Vagina (tissue), 2 donors: ENCODE data around the gene ZWILCH. TPM values are rescaled to one million over a fixed set of nuclear protein-coding genes. Genes with fewer than 3 reads are reported as not detected.
"Not testable (repeated sequence)": the region's sequence is repeated elsewhere in the genome, so short reads cannot be mapped to it uniquely, and the experiment has no call there.

Experiments
- DNase-seq, 2 donors: peaks; one replicate each; pipeline ENCODE4 v3.0.0-alpha.2; 2017; ENCODE audit errors: extremely low spot score in 2 of 2
- H3K27ac ChIP-seq: fragments of 200-600 bp; sonication (generic); one replicate; pipeline ENCODE4 v1.5.1; 2019
- H3K27me3 ChIP-seq: fragments of 200-600 bp; sonication (generic); one replicate; pipeline ENCODE4 v1.5.1; 2019
- H3K36me3 ChIP-seq, 2 donors: fragments of 200-600 bp; sonication (generic); one replicate each; pipeline ENCODE4 v1.5.1; 2017 to 2019
- H3K4me1 ChIP-seq: fragments of 200-600 bp; sonication (generic); one replicate; pipeline ENCODE4 v1.5.1; 2019
- H3K4me3 ChIP-seq, 2 donors: fragments of 200-600 bp; sonication (generic); 1 replicate in 1 of 2; 2 replicates in 1 of 2; pipeline ENCODE4 v1.5.1; 2016 to 2019
- H3K9me3 ChIP-seq: fragments of 200-600 bp; sonication (generic); one replicate; pipeline ENCODE4 v1.5.1; 2019
- POLR2A ChIP-seq, 2 donors: fragments of 450-650 bp; IDR thresholded peaks; one replicate each; pipeline ENCODE4 v1.6.1; 2017; ENCODE audit warnings: antibody characterized with exemption in 2 of 2, mild to moderate bottlenecking in 2 of 2, moderate library complexity in 2 of 2
- POLR2AphosphoS5 ChIP-seq, 2 donors: sonication (generic); formaldehyde crosslinking; IDR thresholded peaks; one replicate each; pipeline ENCODE4 v1.9.0; 2017; ENCODE audit warnings: antibody characterized with exemption in 2 of 2, mild to moderate bottlenecking in 2 of 2, low read depth in 1 of 2; ENCODE audit not compliant: insufficient read depth in 1 of 2
- intact Hi-C: fragments of 100-400 bp; cut with DNase I; formaldehyde crosslinking; loops from one replicate; pipeline ENCODE4 v1.15.1; 2023
- total RNA-seq: library from RNA; depleted of rRNA; stranded (reverse); fragments of >200 nt; gene quantifications from one replicate; pipeline ENCODE4 v1.2.3, GENCODE V29; 2016
- TF ChIP-seq, protein P1 (sequence below), 3 experiments: fragments of 450-650 bp in 2 of 3; fragments of 200-600 bp in 1 of 3; sonication (generic) in 1 of 3; IDR thresholded peaks; one replicate each; pipeline ENCODE4 v1.5.1; 2017 to 2019; ENCODE audit warnings: antibody characterized with exemption in 3 of 3, mild to moderate bottlenecking in 2 of 3, moderate library complexity in 2 of 3

Gene ZWILCH
- 2.2 TPM for total RNA-seq

DNA sequence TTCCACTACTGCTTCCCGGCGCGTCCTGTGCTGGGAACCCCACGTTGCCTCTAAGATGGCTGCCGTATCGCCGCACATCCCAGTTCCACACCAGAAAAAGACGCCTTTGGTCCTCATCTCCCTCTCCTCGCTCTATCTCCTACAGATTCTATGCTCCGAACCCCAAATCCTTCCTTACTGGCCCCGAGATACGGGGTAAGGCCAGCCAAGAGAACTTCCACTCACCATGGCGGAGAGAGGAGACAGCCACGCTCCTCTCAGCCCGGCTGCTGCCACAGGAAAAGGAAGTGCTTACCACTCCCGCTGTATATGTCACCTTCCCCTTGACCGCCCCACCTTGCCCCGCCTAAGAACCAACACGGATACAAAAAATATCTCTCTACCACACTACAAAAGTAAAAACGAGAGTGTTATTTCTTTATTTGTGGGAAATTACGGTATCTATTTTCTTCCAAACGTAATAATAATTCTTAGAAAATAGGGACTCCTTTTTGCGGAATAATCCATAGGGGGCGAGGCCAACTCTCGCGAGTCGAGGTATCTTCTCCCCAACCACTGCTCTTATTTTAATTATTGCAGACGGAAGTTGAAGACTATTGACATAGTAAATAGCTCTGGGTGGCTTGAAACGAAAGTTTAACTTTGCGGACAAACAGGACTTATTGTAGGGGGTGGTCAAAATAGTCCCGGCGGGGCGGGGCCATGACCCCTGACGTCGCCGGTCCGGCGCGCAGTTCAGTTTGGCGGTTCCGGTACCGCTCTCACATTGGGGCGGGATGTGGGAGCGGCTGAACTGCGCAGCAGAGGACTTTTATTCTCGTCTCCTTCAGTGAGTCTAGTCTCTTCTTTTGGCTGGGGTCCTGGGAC is at the start of gene ZWILCH, which contains the start of gene RPL4:
Gene ZWILCH (plus strand): TSS at position 764 of the 867 bp plus-strand sequence. CDS start 13 bp downstream, at position 777.
Gene RPL4 (minus strand): TSS at position 293 of the 867 bp plus-strand sequence. CDS start 65 bp downstream, at position 228.
- TF ChIP-seq, protein P1, sequence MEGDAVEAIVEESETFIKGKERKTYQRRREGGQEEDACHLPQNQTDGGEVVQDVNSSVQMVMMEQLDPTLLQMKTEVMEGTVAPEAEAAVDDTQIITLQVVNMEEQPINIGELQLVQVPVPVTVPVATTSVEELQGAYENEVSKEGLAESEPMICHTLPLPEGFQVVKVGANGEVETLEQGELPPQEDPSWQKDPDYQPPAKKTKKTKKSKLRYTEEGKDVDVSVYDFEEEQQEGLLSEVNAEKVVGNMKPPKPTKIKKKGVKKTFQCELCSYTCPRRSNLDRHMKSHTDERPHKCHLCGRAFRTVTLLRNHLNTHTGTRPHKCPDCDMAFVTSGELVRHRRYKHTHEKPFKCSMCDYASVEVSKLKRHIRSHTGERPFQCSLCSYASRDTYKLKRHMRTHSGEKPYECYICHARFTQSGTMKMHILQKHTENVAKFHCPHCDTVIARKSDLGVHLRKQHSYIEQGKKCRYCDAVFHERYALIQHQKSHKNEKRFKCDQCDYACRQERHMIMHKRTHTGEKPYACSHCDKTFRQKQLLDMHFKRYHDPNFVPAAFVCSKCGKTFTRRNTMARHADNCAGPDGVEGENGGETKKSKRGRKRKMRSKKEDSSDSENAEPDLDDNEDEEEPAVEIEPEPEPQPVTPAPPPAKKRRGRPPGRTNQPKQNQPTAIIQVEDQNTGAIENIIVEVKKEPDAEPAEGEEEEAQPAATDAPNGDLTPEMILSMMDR (IDR thresholded peaks at IDR 0.05): peak in 2 of 3 experiments; percentile 8 to 14
- TF ChIP-seq POLR2A (IDR thresholded peaks at IDR 0.05) (peak in 1 of 2 donors; percentile 84), POLR2AphosphoS5 (IDR thresholded peaks at IDR 0.05; ENCODE audit: insufficient read depth in 1 of 2, low read depth in 1 of 2) (peak; percentile 87 to 94)
- intact Hi-C loops: no loop called here
- H3K27me3 ChIP-seq: no peaks in the 10 kb centered on the region
- H3K4me1 ChIP-seq: peaks cover 26% of the 10 kb centered on the region
- H3K9me3 ChIP-seq: no peaks in the 10 kb centered on the region
- no peak for DNase-seq
- peaks cover 0 to 36% of the 10 kb centered on the region in 2 donors for H3K36me3 ChIP-seq
- H3K4me3 ChIP-seq: peak within 1 kb of the TSS; percentile 88 to 95
- H3K27ac ChIP-seq: peak within 1 kb of the TSS; percentile 83

DNA sequence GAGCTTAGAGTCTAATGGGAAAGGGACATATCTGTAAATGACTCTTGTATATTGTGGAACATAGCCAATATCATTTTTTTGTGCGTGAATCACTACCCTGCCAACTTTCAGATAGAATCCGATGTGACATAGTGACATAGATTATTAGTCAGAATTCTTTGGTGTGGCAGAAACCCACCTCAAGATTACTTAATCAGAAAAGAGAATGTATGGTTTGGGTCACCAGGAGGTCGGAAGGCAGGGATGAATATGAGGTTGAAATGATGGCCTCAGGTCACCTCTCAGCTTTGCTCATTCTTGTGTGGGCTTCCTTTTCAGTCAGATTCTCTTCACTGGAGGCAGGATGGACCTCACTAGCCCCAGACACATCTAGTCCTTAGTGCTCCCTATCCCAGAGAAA is 48.9 kb upstream of the ZWILCH start:
- Histone ChIP-seq H3K27ac (no peak overlapping the region), H3K4me3 (no peak overlapping the region), H3K9me3 (no peaks in the 10 kb centered on the region), H3K36me3 (no peaks in the 10 kb centered on the region), H3K4me1 (no peaks in the 10 kb centered on the region), H3K27me3 (no peaks in the 10 kb centered on the region)
- DNase-seq: no peak
- intact Hi-C loops: no loop called here
- no peak for TF ChIP-seq POLR2A (IDR thresholded peaks at IDR 0.05)

DNA sequence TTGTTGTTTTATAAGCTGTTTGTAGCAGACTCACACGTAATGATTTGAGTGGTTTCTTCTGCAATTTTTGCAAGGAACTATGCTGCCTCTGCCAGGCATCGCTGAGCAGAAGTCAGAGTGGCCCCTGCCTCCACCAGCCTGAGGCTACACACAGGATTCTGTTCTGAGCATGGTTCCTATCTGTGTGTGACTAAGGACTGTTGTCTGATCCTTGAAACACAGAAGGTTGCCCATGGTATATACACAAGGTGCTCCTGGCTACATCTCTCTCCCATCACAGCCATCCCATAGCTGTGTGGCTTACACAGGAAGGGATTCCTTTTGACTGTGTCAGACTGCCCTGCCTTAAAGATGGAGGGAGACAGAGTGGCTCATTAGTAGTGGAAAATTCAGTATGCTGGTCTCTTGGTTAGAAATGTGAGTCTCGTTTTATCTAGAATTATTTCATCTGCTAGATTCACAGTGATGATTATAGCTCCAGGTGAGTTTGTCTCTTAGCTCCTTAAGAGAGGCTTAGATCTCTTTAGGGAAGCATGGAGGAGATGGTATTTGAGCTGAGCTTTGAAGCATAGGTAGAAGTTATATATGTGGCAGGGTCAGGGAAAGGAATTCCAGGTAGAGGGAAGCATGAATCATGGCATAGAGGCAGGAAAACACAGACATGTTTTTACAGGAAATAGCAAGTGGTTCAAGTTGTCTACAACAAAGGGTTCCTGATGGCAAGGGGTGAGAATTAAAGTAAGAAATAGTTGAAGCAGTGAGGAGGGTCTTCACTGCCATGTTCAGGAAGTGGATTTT is 45.1 kb upstream of the ZWILCH start:
- Histone ChIP-seq H3K36me3 (no peaks in the 10 kb centered on the region), H3K27me3 (no peaks in the 10 kb centered on the region), H3K4me3 (no peak overlapping the region), H3K27ac (no peak overlapping the region), H3K9me3 (no peaks in the 10 kb centered on the region), H3K4me1 (no peaks in the 10 kb centered on the region)
- DNase-seq: no peak
- intact Hi-C loops: no loop called here
- TF ChIP-seq POLR2AphosphoS5 (IDR thresholded peaks at IDR 0.05; ENCODE audit: insufficient read depth in 1 of 2, low read depth in 1 of 2): no peak
- TF ChIP-seq POLR2A (IDR thresholded peaks at IDR 0.05): no peak
- TF ChIP-seq, protein P1 (IDR thresholded peaks at IDR 0.05): no peak

DNA sequence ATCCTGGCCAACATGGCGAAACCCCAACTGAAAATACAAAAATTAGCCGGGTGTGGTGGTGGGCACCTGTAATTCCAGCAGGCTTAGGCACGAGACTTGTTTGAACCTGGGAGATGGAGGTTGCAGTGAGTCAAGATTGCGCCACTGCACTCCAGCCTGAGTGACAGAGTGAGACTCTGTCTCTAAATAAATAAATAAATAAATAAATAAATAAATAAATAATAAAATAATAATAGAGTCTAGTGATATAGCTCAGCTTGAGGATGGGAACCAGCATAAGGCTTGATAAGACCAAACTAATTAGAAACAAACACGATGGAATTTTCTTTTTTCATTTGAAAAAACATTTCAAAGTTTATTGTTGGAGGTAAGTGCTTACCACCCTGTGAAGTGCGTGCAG is 43.8 kb upstream of the ZWILCH start:
- H3K4me3 ChIP-seq, intact Hi-C loops, H3K36me3 ChIP-seq, H3K27me3 ChIP-seq, H3K27ac ChIP-seq, H3K4me1 ChIP-seq, H3K9me3 ChIP-seq, DNase-seq: not testable (repeated sequence)

DNA sequence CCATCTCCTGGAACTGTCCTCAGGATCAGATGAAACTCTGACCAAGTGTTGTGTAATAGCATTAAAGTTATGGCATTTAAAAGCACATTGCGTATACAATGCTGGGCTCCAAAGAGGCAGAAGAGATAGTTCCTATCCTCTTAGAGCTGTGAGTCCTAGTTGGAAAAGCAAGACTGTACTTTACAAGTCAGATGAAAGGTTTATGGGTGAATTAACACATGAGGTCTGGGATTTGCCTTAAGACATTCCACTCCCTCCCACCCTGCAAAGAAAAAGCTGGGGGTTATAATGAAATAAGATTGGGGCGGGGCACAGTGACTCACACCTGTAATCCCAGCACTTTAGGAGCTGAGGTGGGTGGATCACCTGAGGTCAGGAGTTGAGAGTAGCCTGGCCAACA is 43.2 kb upstream of the ZWILCH start:
- Histone ChIP-seq H3K27me3 (no peaks in the 10 kb centered on the region), H3K27ac (no peak overlapping the region), H3K4me3 (no peak overlapping the region), H3K36me3 (no peaks in the 10 kb centered on the region), H3K4me1 (no peaks in the 10 kb centered on the region), H3K9me3 (no peaks in the 10 kb centered on the region)
- TF ChIP-seq, protein P1 (IDR thresholded peaks at IDR 0.05): no peak
- TF ChIP-seq POLR2AphosphoS5 (IDR thresholded peaks at IDR 0.05; ENCODE audit: insufficient read depth in 1 of 2, low read depth in 1 of 2) (no peak), POLR2A (IDR thresholded peaks at IDR 0.05) (no peak)
- intact Hi-C loops: no loop called here
- DNase-seq: no peak
